Measurements from ENCODE around the gene OXSR1.

OXSR1 gene

GRCh38 chr3:38203690-38204089 lies 38.4 kb downstream of the OXSR1 start:
- H3K9ac ChIP-seq (ENCODE audit: low read length), result peak overlapping the region; percentile 30; the same call in 1 of the 2 replicates
- H4K20me1 ChIP-seq (ENCODE audit: insufficient read depth, low read length), result peaks cover 8% of the 10 kb centered on the region
- peak overlapping the region; percentile 31; the same call in 1 of the 2 replicates for H3K4me3 ChIP-seq (ENCODE audit: low read length)
- no peak overlapping the region for H2AFZ ChIP-seq (ENCODE audit: low read depth, low read length)
- peaks cover 27% of the 10 kb centered on the region for H3K4me1 ChIP-seq (ENCODE audit: low read length)
- H3K36me3 ChIP-seq (replicated peaks; ENCODE audit: low read depth, low read length), result peaks cover 35% of the 10 kb centered on the region
- no peaks in the 10 kb centered on the region for H3K9me3 ChIP-seq (ENCODE audit: insufficient read depth, low read length)
- TF ChIP-seq CTCF (IDR thresholded peaks at IDR 0.05; ENCODE audit: low read depth, low read length) (no peak), EZH2phosphoT487 (IDR thresholded peaks at IDR 0.05; ENCODE audit: low read depth) (no peak)
- H3K27me3 ChIP-seq (ENCODE audit: low read depth, low read length), result no peaks in the 10 kb centered on the region
- H3K4me2 ChIP-seq (ENCODE audit: low read length), result peak overlapping the region; percentile 42
- H3K27ac ChIP-seq (ENCODE audit: low read length), result peak overlapping the region; percentile 53
- H3K79me2 ChIP-seq (ENCODE audit: low read length), result peaks cover 42% of the 10 kb centered on the region

- H3K9me3 ChIP-seq (ENCODE audit: insufficient read depth, low read length), result no peaks in the 10 kb centered on the region
- peaks cover 46% of the 10 kb centered on the region for H3K79me2 ChIP-seq (ENCODE audit: low read length)
- H3K4me3 ChIP-seq (ENCODE audit: low read length), result no peak overlapping the region
- no peak overlapping the region for H3K4me2 ChIP-seq (ENCODE audit: low read length)
- no peak overlapping the region for H2AFZ ChIP-seq (ENCODE audit: low read depth, low read length)
- no peak overlapping the region for H3K27ac ChIP-seq (ENCODE audit: low read length)
- H3K4me1 ChIP-seq (ENCODE audit: low read length), result peaks cover 39% of the 10 kb centered on the region
- H3K36me3 ChIP-seq (replicated peaks; ENCODE audit: low read depth, low read length), result peaks cover 30% of the 10 kb centered on the region
- TF ChIP-seq EZH2phosphoT487 (IDR thresholded peaks at IDR 0.05; ENCODE audit: low read depth) (no peak), CTCF (IDR thresholded peaks at IDR 0.05; ENCODE audit: low read depth, low read length) (no peak)
- H4K20me1 ChIP-seq (ENCODE audit: insufficient read depth, low read length), result peaks cover 8% of the 10 kb centered on the region
- no peak overlapping the region for H3K9ac ChIP-seq (ENCODE audit: low read length)
- no peaks in the 10 kb centered on the region for H3K27me3 ChIP-seq (ENCODE audit: low read depth, low read length)
Measured at GRCh38 chr3:38204599-38205471, 39.5 kb downstream of the OXSR1 start.

- Histone ChIP-seq H3K27me3 (ENCODE audit: low read depth, low read length) (no peaks in the 10 kb centered on the region), H3K4me3 (ENCODE audit: low read length) (no peak overlapping the region), H2AFZ (ENCODE audit: low read depth, low read length) (no peak overlapping the region), H3K9me3 (ENCODE audit: insufficient read depth, low read length) (no peaks in the 10 kb centered on the region), H3K9ac (ENCODE audit: low read length) (no peak overlapping the region), H3K4me2 (ENCODE audit: low read length) (no peak overlapping the region), H4K20me1 (ENCODE audit: insufficient read depth, low read length) (peaks cover 8% of the 10 kb centered on the region), H3K27ac (ENCODE audit: low read length) (no peak overlapping the region), H3K36me3 (replicated peaks; ENCODE audit: low read depth, low read length) (peaks cover 24% of the 10 kb centered on the region), H3K79me2 (ENCODE audit: low read length) (peaks cover 44% of the 10 kb centered on the region), H3K4me1 (ENCODE audit: low read length) (peaks cover 44% of the 10 kb centered on the region)
- TF ChIP-seq EZH2phosphoT487 (IDR thresholded peaks at IDR 0.05; ENCODE audit: low read depth), result no peak
- TF ChIP-seq CTCF (IDR thresholded peaks at IDR 0.05; ENCODE audit: low read depth, low read length), result no peak
Measured at GRCh38 chr3:38205472-38205805, 40.1 kb downstream of the OXSR1 start.

GRCh38 chr3:38207254-38208003 lies 42.1 kb downstream of the OXSR1 start:
- H3K79me2 ChIP-seq (ENCODE audit: low read length), result peaks cover 61% of the 10 kb centered on the region
- TF ChIP-seq CTCF (IDR thresholded peaks at IDR 0.05; ENCODE audit: low read depth, low read length) (no peak), EZH2phosphoT487 (IDR thresholded peaks at IDR 0.05; ENCODE audit: low read depth) (no peak)

More at GRCh38 chr3:38207254-38208003, 42.1 kb downstream of the OXSR1 start:
- Histone ChIP-seq H3K9ac (ENCODE audit: low read length) (no peak overlapping the region), H3K36me3 (replicated peaks; ENCODE audit: low read depth, low read length) (peaks cover 26% of the 10 kb centered on the region), H3K9me3 (ENCODE audit: insufficient read depth, low read length) (no peaks in the 10 kb centered on the region), H3K4me3 (ENCODE audit: low read length) (no peak overlapping the region), H3K4me1 (ENCODE audit: low read length) (peaks cover 64% of the 10 kb centered on the region), H3K27ac (ENCODE audit: low read length) (no peak overlapping the region), H4K20me1 (ENCODE audit: insufficient read depth, low read length) (peaks cover 8% of the 10 kb centered on the region), H2AFZ (ENCODE audit: low read depth, low read length) (no peak overlapping the region), H3K27me3 (ENCODE audit: low read depth, low read length) (no peaks in the 10 kb centered on the region), H3K4me2 (ENCODE audit: low read length) (no peak overlapping the region)
